DOHH2 (cell line): ENCODE results near the gene KDM1B.

Experiments
- H3F3A ChIP-seq: fragments of 200-600 bp; sonication (generic), shearing (Covaris generic); 2 replicates; pipeline ENCODE4 v1.6.0; 2016; ENCODE audit warnings: antibody characterized with exemption, mild to moderate bottlenecking; ENCODE audit not compliant: control insufficient read depth, insufficient read depth
- H3K27ac ChIP-seq: fragments of 200-600 bp; sonication (generic); 2 replicates; pipeline ENCODE4 v1.5.1; 2014; ENCODE audit warnings: low read depth, mild to moderate bottlenecking, low read length, moderate library complexity
- H3K27me3 ChIP-seq: fragments of 200-600 bp; sonication (generic); 2 replicates; pipeline ENCODE4 v1.6.1; 2014; ENCODE audit warnings: mild to moderate bottlenecking, low read length, mixed read lengths; ENCODE audit not compliant: control insufficient read depth
- H3K36me3 ChIP-seq: fragments of 200-600 bp; sonication (generic); 2 replicates; pipeline ENCODE4 v1.6.1; 2014; ENCODE audit warnings: mild to moderate bottlenecking, low read length, moderate library complexity, mixed read lengths; ENCODE audit not compliant: control insufficient read depth
- H3K4me1 ChIP-seq: fragments of 200-600 bp; sonication (generic); 2 replicates; pipeline ENCODE4 v1.6.1; 2014; ENCODE audit warnings: mild to moderate bottlenecking, low read length, mixed read lengths; ENCODE audit not compliant: control insufficient read depth
- H3K4me2 ChIP-seq: fragments of 200-600 bp; sonication (generic); 2 replicates; pipeline ENCODE4 v1.6.0; 2014; ENCODE audit warnings: mild to moderate bottlenecking, low read length, moderate library complexity
- H3K4me3 ChIP-seq: fragments of 200-600 bp; sonication (generic); 2 replicates; pipeline ENCODE4 v1.5.1; 2014; ENCODE audit warnings: mild to moderate bottlenecking, low read length, mixed read lengths
- H3K79me2 ChIP-seq: fragments of 200-600 bp; sonication (generic); 2 replicates; pipeline ENCODE4 v1.6.1; 2014; ENCODE audit warnings: mild to moderate bottlenecking, low read length, mixed read lengths; ENCODE audit not compliant: control insufficient read depth
- H3K9me2 ChIP-seq: fragments of 200-600 bp; sonication (generic); replicated peaks from 2 replicates; pipeline ENCODE4 v1.6.1; 2014; ENCODE audit warnings: mild to moderate bottlenecking, low read length, mixed read lengths; ENCODE audit not compliant: control insufficient read depth
- H3K9me3 ChIP-seq: fragments of 200-600 bp; sonication (generic); 2 replicates; pipeline ENCODE4 v1.6.1; 2014; ENCODE audit warnings: antibody characterized with exemption, low read length, mixed read lengths; ENCODE audit not compliant: control insufficient read depth, insufficient read depth
- H4K20me1 ChIP-seq: fragments of 200-600 bp; sonication (generic); 2 replicates; pipeline ENCODE4 v1.6.0; 2014; ENCODE audit warnings: low read depth, mild to moderate bottlenecking, antibody characterized with exemption, low read length, moderate library complexity; ENCODE audit not compliant: control insufficient read depth, insufficient read depth
- EZH2phosphoT487 ChIP-seq: fragments of 200-600 bp; sonication (generic); IDR thresholded peaks from 2 replicates; pipeline ENCODE4 v1.6.1; 2017; ENCODE audit warnings: borderline replicate concordance, mild to moderate bottlenecking, antibody characterized with exemption, low read length, moderate library complexity, mixed read lengths
- TF ChIP-seq, protein P1 (sequence below): fragments of 200-600 bp; sonication (generic); IDR thresholded peaks from one replicate; pipeline ENCODE4 v1.5.1; 2014; ENCODE audit warnings: antibody characterized with exemption, mild to moderate bottlenecking, low read depth, low read length; ENCODE audit not compliant: poor library complexity, severe bottlenecking

Gene KDM1B

DNA sequence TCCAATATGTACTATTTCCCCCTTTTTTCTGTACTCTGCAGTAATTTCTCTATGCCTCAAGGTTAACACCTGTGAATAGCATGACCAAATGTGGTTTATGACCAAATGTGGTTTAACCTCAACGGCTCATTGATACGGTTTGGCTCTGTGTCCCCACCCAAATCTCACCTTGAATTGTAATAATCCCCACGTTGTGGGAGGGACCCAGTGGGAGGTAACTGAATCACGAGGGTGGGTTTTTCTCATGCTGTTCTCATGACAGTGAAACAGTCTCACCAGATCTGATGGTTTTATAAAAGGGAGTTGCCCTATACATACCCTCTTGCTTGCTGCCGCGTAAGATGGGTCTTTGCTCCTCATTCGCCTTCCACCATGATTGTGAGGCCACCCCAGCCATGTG lies 90.4 kb downstream of the KDM1B start:
- Histone ChIP-seq H3K9me2 (no peaks in the 10 kb centered on the region), H3K27ac (no peak overlapping the region)

DNA sequence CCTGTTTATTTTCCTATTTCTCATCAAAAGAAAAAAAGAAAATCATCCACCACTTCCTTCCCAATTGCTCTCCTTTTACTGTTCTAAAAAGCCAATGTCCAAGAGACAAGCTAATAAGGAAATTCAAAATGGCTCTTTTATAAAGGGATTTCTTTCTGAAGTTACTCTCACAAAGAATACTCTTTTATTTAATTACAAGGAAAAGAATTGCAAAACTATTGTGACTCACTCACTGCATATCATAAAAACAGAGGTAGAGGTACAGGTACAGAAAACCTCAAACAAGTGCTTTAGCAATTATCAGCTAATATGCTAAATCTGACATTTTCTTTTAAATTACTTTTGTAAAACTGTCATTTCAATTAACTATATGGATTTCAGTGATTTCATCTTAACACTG lies 91.0 kb downstream of the KDM1B start:
- no peaks in the 10 kb centered on the region for H3K4me1 ChIP-seq

More for the DNA sequence above, 90.4 kb downstream of the KDM1B start:
- Histone ChIP-seq H3K4me1 (no peaks in the 10 kb centered on the region), H4K20me1 (peaks cover 9% of the 10 kb centered on the region; the same call in 1 of the 2 replicates), H3F3A (peaks cover 8% of the 10 kb centered on the region; the same call in 1 of the 2 replicates), H3K4me3 (no peak overlapping the region), H3K4me2 (no peak overlapping the region), H3K36me3 (peaks cover 100% of the 10 kb centered on the region), H3K9me3 (no peaks in the 10 kb centered on the region), H3K27me3 (no peaks in the 10 kb centered on the region), H3K79me2 (peaks cover 100% of the 10 kb centered on the region)
- TF ChIP-seq EZH2phosphoT487: no peak
- TF ChIP-seq, protein P1, sequence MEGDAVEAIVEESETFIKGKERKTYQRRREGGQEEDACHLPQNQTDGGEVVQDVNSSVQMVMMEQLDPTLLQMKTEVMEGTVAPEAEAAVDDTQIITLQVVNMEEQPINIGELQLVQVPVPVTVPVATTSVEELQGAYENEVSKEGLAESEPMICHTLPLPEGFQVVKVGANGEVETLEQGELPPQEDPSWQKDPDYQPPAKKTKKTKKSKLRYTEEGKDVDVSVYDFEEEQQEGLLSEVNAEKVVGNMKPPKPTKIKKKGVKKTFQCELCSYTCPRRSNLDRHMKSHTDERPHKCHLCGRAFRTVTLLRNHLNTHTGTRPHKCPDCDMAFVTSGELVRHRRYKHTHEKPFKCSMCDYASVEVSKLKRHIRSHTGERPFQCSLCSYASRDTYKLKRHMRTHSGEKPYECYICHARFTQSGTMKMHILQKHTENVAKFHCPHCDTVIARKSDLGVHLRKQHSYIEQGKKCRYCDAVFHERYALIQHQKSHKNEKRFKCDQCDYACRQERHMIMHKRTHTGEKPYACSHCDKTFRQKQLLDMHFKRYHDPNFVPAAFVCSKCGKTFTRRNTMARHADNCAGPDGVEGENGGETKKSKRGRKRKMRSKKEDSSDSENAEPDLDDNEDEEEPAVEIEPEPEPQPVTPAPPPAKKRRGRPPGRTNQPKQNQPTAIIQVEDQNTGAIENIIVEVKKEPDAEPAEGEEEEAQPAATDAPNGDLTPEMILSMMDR: no peak

DNA sequence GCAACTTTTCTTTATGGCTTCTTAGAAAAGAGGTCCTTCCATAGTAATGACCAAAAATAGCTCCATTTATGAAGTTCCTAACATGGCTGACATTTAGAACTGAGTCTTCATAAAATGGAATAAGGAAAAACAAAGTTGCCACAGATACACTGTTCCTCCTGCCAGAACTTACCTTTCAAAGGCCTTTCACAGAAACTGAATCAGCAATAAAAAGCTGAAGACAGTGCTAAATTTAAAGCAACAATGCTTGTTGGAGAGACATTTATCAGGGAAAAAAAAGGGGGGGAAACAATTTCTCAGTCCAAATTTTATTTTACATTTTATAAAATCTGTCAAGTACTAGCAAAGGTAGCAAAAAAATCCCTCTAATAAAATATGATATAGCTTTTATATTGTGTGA lies 91.8 kb downstream of the KDM1B start:
- Histone ChIP-seq H3K4me3 (no peak overlapping the region), H3K9me2 (no peaks in the 10 kb centered on the region), H3K4me2 (no peak overlapping the region), H3K27ac (no peak overlapping the region), H4K20me1 (peaks cover 12% of the 10 kb centered on the region; the same call in 1 of the 2 replicates), H3K36me3 (peaks cover 100% of the 10 kb centered on the region), H3K79me2 (peaks cover 100% of the 10 kb centered on the region), H3K9me3 (no peaks in the 10 kb centered on the region), H3K4me1 (no peaks in the 10 kb centered on the region), H3K27me3 (no peaks in the 10 kb centered on the region), H3F3A (peaks cover 4% of the 10 kb centered on the region; the same call in 1 of the 2 replicates)
- no peak for TF ChIP-seq EZH2phosphoT487
- TF ChIP-seq, protein P1: no peak

More for the DNA sequence above, 91.0 kb downstream of the KDM1B start:
- Histone ChIP-seq H3K9me3 (no peaks in the 10 kb centered on the region), H3K9me2 (no peaks in the 10 kb centered on the region), H3K27ac (no peak overlapping the region), H3K36me3 (peaks cover 100% of the 10 kb centered on the region), H3K79me2 (peaks cover 100% of the 10 kb centered on the region), H3K4me2 (no peak overlapping the region), H3F3A (peaks cover 8% of the 10 kb centered on the region; the same call in 1 of the 2 replicates), H3K4me3 (no peak overlapping the region), H3K27me3 (no peaks in the 10 kb centered on the region), H4K20me1 (peaks cover 8% of the 10 kb centered on the region; the same call in 1 of the 2 replicates)
- TF ChIP-seq, protein P1: no peak
- TF ChIP-seq EZH2phosphoT487: no peak
